ENCODE measurements around the gene RASSF5.
"Not testable (repeated sequence)": the region's sequence is repeated elsewhere in the genome, so short reads cannot be mapped to it uniquely, and the experiment has no call there.

Gene RASSF5

DNA sequence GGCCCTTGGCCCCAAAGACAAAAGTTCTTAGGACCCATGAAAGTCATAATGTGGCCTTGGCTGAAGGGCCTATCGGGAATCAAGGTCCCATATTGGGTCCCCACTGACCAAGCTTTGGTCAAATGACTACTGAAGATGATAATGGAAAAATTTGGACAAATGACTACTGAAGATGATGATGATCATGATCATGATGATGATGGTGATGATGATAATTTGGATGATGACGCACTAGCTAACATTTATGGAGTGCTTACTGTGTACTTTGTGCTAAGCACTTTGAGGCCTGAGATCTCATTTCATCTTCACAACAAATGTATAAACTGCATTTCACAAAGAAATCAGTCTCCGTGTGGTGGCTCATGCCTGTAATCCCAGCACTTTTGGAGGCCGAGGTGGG is 65.5 kb downstream of the RASSF5 start:
- H3K36me3 Mint-ChIP-seq, result peaks cover 98% of the 10 kb centered on the region

DNA sequence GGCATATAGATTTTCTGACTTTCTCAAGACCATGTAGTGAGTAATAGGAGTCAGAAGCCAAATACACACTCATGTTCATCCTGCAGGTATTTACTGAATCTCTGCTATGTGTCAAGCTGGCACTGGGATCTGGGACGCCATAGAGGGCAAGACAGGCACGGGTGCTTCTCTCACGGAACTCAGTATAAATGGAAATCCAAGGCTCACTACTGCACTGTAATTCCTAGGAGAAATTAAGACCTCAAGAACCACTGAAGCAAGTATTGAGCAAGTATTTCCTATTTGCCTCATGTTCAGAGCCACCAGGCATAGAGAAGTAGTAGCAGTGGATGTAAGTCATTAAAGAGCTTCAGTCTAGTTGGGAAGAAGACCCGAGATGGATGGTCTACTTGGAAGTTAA is 66.0 kb downstream of the RASSF5 start:
- ATAC-seq (no peak), DNase-seq (ENCODE audit: low spot score in 2 of 2) (no peak)
- Mint-ChIP-seq H3K4me3 (peak overlapping the region; percentile 76), H3K9me3 (no peaks in the 10 kb centered on the region), H3K36me3 (peaks cover 98% of the 10 kb centered on the region), H3K4me1 (peaks cover 98% of the 10 kb centered on the region), H3K27ac (peak overlapping the region; percentile 99)

More for the DNA sequence above, 65.5 kb downstream of the RASSF5 start:
- peak overlapping the region; percentile 76 for H3K4me3 Mint-ChIP-seq
- DNase-seq (ENCODE audit: low spot score in 2 of 2) (no peak), ATAC-seq (no peak)
- H3K27ac Mint-ChIP-seq, result peak overlapping the region; percentile 99
- peaks cover 98% of the 10 kb centered on the region for H3K4me1 Mint-ChIP-seq
- H3K9me3 Mint-ChIP-seq, result no peaks in the 10 kb centered on the region

DNA sequence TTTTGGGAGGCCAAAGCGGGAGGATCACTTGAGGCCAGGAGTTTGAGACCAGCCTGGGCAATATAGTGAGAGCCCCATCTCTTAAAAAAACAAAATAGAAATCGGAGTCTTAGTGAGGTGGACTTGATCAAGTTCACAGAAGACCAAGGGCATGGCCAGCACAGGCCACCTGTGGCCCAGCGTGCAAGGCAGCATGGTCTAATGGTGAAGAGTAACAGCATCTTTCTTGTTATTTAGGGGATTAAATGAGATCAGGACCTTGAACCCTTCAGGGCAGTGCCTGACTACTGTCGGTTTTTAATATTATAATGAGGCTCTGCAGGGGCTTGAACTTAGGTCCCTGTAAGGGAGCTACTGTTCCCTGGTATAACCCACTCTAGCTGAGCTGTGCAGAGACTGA is 66.4 kb downstream of the RASSF5 start:
- no peak for ATAC-seq
- no peak for DNase-seq (ENCODE audit: low spot score in 2 of 2)
- H3K36me3 Mint-ChIP-seq, result peaks cover 98% of the 10 kb centered on the region
- H3K9me3 Mint-ChIP-seq, result no peaks in the 10 kb centered on the region
- peaks cover 98% of the 10 kb centered on the region for H3K4me1 Mint-ChIP-seq
- peak overlapping the region; percentile 76 for H3K4me3 Mint-ChIP-seq
- H3K27ac Mint-ChIP-seq, result peak overlapping the region; percentile 99

- Mint-ChIP-seq H3K4me3 (peak overlapping the region; percentile 76), H3K4me1 (peaks cover 100% of the 10 kb centered on the region), H3K36me3 (peaks cover 98% of the 10 kb centered on the region), H3K9me3 (no peaks in the 10 kb centered on the region), H3K27ac (peak overlapping the region; percentile 99)
- peak; percentile 27 to 73 for DNase-seq (ENCODE audit: low spot score in 2 of 2)
- peak; percentile 58 for ATAC-seq
These were observed 68.0 kb downstream of the RASSF5 start for GRCh38 chr1:206575165-206575893.

- H3K36me3 Mint-ChIP-seq, result peaks cover 98% of the 10 kb centered on the region
- no peak for DNase-seq (ENCODE audit: low spot score in 2 of 2)
- H3K27ac Mint-ChIP-seq, result peak overlapping the region; percentile 99
- H3K4me3 Mint-ChIP-seq, result peak overlapping the region; percentile 76
- H3K9me3 Mint-ChIP-seq, result no peaks in the 10 kb centered on the region
- ATAC-seq, result no peak
- peaks cover 100% of the 10 kb centered on the region for H3K4me1 Mint-ChIP-seq
These were observed 68.8 kb downstream of the RASSF5 start for GRCh38 chr1:206575894-206576737.

- Mint-ChIP-seq H3K27ac (peak overlapping the region; percentile 99), H3K4me3 (peak overlapping the region; percentile 76), H3K36me3 (peaks cover 98% of the 10 kb centered on the region), H3K4me1 (peaks cover 100% of the 10 kb centered on the region), H3K9me3 (no peaks in the 10 kb centered on the region)
- ATAC-seq, result no peak
- no peak for DNase-seq (ENCODE audit: low spot score in 2 of 2)
These were observed 70.3 kb downstream of the RASSF5 start for GRCh38 chr1:206577626-206578025.

GRCh38 chr1:206578068-206578977 is 71.0 kb downstream of the RASSF5 start:
- Mint-ChIP-seq H3K27ac (peak overlapping the region; percentile 99), H3K4me1 (peaks cover 100% of the 10 kb centered on the region), H3K9me3 (no peaks in the 10 kb centered on the region), H3K4me3 (peak overlapping the region; percentile 76), H3K36me3 (peaks cover 98% of the 10 kb centered on the region)
- peak; percentile 78 for ATAC-seq
- DNase-seq (ENCODE audit: low spot score in 2 of 2), result no peak

- no peak for ATAC-seq
- H3K36me3 Mint-ChIP-seq, result peaks cover 98% of the 10 kb centered on the region
- DNase-seq (ENCODE audit: low spot score in 2 of 2), result no peak
- peak overlapping the region; percentile 76 for H3K4me3 Mint-ChIP-seq
- peak overlapping the region; percentile 99 for H3K27ac Mint-ChIP-seq
- H3K9me3 Mint-ChIP-seq, result no peaks in the 10 kb centered on the region
- peaks cover 100% of the 10 kb centered on the region for H3K4me1 Mint-ChIP-seq
These were observed 71.6 kb downstream of the RASSF5 start for GRCh38 chr1:206578978-206579374.

DNA sequence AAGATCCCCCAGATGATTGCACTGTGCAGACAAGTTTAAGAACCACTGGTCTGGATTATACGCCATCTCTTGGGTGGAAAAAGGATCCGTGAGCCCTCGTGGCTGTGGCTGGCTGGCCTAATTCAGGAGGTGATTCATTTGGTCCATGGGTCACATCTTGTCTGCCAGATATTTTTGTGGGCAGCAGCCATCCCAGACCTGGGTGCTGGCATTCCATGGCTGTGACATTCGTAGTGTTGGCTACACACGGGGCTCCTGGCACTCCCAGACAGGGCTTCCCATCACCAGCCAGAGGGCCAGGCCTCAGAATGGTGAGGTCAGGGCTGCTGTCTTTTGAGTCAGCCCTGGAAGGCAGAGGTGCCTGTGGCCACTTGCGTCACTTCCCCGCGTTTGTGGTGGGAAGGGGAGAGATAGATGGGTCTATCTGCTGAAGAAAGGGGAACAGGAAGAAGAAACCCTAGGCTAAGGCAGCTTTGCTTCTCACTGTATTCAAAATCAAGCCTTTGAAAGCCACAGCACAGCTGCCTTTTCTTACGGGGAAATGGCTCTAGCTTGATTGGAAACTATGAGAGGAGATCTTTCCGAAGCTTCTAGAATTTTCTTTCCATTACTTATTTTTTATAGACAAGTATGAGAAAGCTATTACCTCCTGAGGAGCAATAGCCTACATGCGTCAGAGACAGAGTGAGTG is 72.6 kb downstream of the RASSF5 start:
- no peaks in the 10 kb centered on the region for H3K9me3 Mint-ChIP-seq
- DNase-seq (ENCODE audit: low spot score in 2 of 2) (peak; percentile 75 to 93), ATAC-seq (peak; percentile 81)
- peaks cover 98% of the 10 kb centered on the region for H3K4me1 Mint-ChIP-seq
- H3K4me3 Mint-ChIP-seq, result peak overlapping the region; percentile 76
- H3K27ac Mint-ChIP-seq, result peak overlapping the region; percentile 99
- peaks cover 98% of the 10 kb centered on the region for H3K36me3 Mint-ChIP-seq

DNA sequence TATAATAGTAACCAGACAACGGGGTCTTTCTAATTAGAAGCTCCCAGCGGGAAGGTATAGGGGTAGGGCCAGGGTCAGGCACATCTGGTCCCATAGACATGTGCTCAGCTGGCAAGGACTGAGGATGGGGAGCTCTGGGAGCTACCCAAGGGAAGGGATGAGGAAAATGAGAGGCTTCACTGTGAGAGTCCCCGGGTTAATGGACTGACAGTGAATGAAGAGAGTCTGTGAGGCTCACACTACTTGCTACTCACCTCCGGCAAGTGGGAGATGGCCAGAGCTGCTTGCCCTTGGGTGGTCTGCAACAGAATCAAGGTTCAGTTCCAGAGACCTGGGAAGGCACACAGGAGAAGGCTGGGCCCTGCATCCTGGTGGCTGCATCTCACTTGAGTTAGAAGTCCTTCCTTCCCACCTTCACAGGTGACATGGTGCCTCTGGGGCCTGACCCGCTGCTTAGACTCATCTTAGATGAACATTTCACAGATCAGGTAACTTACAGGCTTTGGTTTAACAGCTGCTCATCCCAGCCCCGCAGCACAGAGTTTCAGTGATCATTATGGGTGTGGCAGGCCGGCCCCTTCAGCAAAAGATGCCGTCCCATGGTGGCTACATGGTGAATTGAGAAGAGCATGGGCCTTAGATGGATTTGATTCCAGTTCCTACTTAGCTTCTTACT is 73.2 kb downstream of the RASSF5 start:
- no peak for ATAC-seq
- peak overlapping the region; percentile 99 for H3K27ac Mint-ChIP-seq
- peaks cover 98% of the 10 kb centered on the region for H3K4me1 Mint-ChIP-seq
- peak overlapping the region; percentile 76 for H3K4me3 Mint-ChIP-seq
- DNase-seq (ENCODE audit: low spot score in 2 of 2), result no peak
- H3K36me3 Mint-ChIP-seq, result peaks cover 100% of the 10 kb centered on the region
- no peaks in the 10 kb centered on the region for H3K9me3 Mint-ChIP-seq

- DNase-seq (ENCODE audit: low spot score in 2 of 2); ATAC-seq; H3K9me3 Mint-ChIP-seq: not testable (repeated sequence)
- Mint-ChIP-seq H3K36me3 (peaks cover 100% of the 10 kb centered on the region), H3K4me1 (peaks cover 98% of the 10 kb centered on the region), H3K27ac (peak overlapping the region; percentile 99), H3K4me3 (peak overlapping the region; percentile 76)
These were observed 73.8 kb downstream of the RASSF5 start for GRCh38 chr1:206581114-206581497.

GRCh38 chr1:206581571-206581981 is 74.2 kb downstream of the RASSF5 start:
- ATAC-seq (peak; percentile 25), DNase-seq (ENCODE audit: low spot score in 2 of 2) (peak; percentile 30 to 73)
- Mint-ChIP-seq H3K4me3 (peak overlapping the region; percentile 76), H3K27ac (peak overlapping the region; percentile 99), H3K9me3 (no peaks in the 10 kb centered on the region), H3K4me1 (peaks cover 98% of the 10 kb centered on the region), H3K36me3 (peaks cover 100% of the 10 kb centered on the region)

DNA sequence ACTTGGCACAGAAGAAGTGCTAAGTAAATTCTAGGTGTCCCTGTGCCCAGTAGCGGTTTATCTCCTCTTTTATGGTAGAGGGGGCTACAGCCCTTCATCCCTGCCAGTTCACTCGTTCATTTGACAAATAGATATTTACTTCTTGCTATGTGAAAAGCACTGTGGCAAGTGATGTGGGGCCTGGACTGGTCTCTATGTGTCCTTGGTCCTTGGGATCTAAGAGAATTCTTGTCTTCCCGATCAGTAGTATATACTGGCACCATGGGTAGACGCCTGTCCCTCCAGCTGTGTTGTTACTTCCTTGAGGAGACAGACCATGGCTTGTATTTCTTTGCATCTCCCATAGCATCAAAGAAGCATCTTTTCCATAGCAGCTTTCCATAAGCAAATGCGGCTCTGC is 75.2 kb downstream of the RASSF5 start:
- Mint-ChIP-seq H3K36me3 (peaks cover 100% of the 10 kb centered on the region), H3K4me3 (peak overlapping the region; percentile 76)
- ATAC-seq, result no peak

More for the DNA sequence above, 75.2 kb downstream of the RASSF5 start:
- H3K4me1 Mint-ChIP-seq, result peaks cover 97% of the 10 kb centered on the region
- DNase-seq (ENCODE audit: low spot score in 2 of 2), result no peak
- peak overlapping the region; percentile 99 for H3K27ac Mint-ChIP-seq
- H3K9me3 Mint-ChIP-seq, result no peaks in the 10 kb centered on the region
